RWPE2 (cell line): Measurements from ENCODE around the gene PMS1.

Source experiments
- ATAC-seq: fragments of 200-7000 bp; cut with Tn5 transposase; 3 replicates; pipeline ENCODE4 v1.9.1; 2021; ENCODE audit warnings: low read depth
- DNase-seq: peaks from one replicate; pipeline ENCODE4 v3.0.0-alpha.2; 2020; ENCODE audit warnings: low spot score
- H3K27ac ChIP-seq: fragments of 450-650 bp; 2 replicates; pipeline ENCODE4 v1.5.1; 2017; ENCODE audit warnings: mild to moderate bottlenecking; ENCODE audit not compliant: poor library complexity, severe bottlenecking
- H3K27me3 ChIP-seq: fragments of 250-450 bp; sonication (Bioruptor Pico); 2 replicates; pipeline ENCODE4 v1.5.1; 2021; ENCODE audit warnings: mild to moderate bottlenecking, moderate library complexity; ENCODE audit not compliant: insufficient read depth, poor library complexity, severe bottlenecking
- H3K36me3 ChIP-seq: fragments of 250-450 bp; sonication (Bioruptor Pico); 2 replicates; pipeline ENCODE4 v1.5.1; 2020; ENCODE audit warnings: low read depth, mild to moderate bottlenecking, moderate library complexity
- H3K4me1 ChIP-seq: fragments of 250-450 bp; sonication (Bioruptor Pico); 2 replicates; pipeline ENCODE4 v1.5.1; 2021; ENCODE audit warnings: mild to moderate bottlenecking, moderate library complexity; ENCODE audit not compliant: insufficient read depth, poor library complexity, severe bottlenecking
- H3K4me3 ChIP-seq: fragments of 250-450 bp; sonication (Bioruptor Pico); 2 replicates; pipeline ENCODE4 v1.5.1; 2021; ENCODE audit warnings: mild to moderate bottlenecking, moderate library complexity; ENCODE audit not compliant: severe bottlenecking
- H3K9me3 ChIP-seq: fragments of 250-450 bp; sonication (Bioruptor Pico); 2 replicates; pipeline ENCODE4 v1.5.1; 2021; ENCODE audit warnings: mild to moderate bottlenecking, moderate library complexity; ENCODE audit not compliant: severe bottlenecking
- TF ChIP-seq, protein P1 (sequence below): fragments of 450-650 bp; IDR thresholded peaks from one replicate; pipeline ENCODE4 v1.5.1; 2017; ENCODE audit warnings: mild to moderate bottlenecking, moderate library complexity; ENCODE audit not compliant: poor library complexity, severe bottlenecking

The PMS1 gene

DNA sequence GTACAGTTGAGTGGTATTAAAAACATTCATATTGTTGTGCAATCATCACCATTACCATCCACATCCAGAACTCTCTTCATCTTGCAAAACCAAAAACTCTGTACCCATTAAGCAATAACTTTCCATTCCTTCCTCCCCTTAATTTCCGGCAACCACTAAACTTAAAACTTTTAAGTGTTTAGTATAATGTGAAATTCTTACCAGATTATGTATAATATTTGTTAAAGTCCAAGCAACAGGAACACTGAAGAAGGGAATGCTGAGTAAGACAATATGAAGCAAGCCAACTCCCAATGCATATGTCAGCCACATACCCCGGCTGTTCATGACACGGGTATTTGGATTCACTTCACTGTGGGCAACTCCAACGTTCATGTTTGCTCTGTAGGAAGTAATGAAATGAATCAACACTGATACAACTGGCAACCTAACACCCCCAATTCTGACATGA is 2.0 kb upstream of the PMS1 start:
- DNase-seq (no peak), ATAC-seq (no peak)
- Histone ChIP-seq H3K4me3 (no peak overlapping the region), H3K27me3 (no peaks in the 10 kb centered on the region), H3K4me1 (no peaks in the 10 kb centered on the region), H3K36me3 (peaks cover 75% of the 10 kb centered on the region), H3K27ac (no peak overlapping the region), H3K9me3 (no peaks in the 10 kb centered on the region)
- TF ChIP-seq, protein P1, sequence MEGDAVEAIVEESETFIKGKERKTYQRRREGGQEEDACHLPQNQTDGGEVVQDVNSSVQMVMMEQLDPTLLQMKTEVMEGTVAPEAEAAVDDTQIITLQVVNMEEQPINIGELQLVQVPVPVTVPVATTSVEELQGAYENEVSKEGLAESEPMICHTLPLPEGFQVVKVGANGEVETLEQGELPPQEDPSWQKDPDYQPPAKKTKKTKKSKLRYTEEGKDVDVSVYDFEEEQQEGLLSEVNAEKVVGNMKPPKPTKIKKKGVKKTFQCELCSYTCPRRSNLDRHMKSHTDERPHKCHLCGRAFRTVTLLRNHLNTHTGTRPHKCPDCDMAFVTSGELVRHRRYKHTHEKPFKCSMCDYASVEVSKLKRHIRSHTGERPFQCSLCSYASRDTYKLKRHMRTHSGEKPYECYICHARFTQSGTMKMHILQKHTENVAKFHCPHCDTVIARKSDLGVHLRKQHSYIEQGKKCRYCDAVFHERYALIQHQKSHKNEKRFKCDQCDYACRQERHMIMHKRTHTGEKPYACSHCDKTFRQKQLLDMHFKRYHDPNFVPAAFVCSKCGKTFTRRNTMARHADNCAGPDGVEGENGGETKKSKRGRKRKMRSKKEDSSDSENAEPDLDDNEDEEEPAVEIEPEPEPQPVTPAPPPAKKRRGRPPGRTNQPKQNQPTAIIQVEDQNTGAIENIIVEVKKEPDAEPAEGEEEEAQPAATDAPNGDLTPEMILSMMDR, result no peak

DNA sequence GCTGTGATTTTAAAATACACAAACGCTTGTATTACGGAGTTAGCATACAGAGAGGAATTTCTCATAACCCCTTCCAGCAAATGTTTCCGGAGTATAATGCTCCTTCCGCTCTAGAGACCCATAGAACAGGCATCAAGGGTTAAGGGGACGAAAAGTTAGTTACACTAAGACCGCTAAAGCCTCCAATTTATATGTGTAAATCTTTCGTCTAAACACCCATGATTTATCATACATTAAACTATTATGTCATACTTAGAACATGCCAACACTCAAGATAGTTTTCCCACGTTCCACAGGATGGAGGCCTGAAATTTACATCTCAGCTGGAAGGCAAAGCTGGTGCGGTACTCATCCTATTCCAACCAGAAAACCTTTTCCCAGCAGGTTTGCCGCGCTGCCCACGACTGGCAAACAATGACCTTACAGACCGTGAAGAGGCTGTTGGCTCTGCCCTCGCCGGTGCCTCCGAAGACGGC is 761 bp upstream of the PMS1 start:
- H3K27ac ChIP-seq, result peak overlapping the region; percentile 65
- no peaks in the 10 kb centered on the region for H3K4me1 ChIP-seq
- H3K4me3 ChIP-seq, result peak overlapping the region; percentile 67
- DNase-seq, result no peak
- TF ChIP-seq, protein P1, result no peak
- H3K9me3 ChIP-seq, result no peaks in the 10 kb centered on the region
- peak; percentile 31 for ATAC-seq
- peaks cover 72% of the 10 kb centered on the region for H3K36me3 ChIP-seq
- no peaks in the 10 kb centered on the region for H3K27me3 ChIP-seq

DNA sequence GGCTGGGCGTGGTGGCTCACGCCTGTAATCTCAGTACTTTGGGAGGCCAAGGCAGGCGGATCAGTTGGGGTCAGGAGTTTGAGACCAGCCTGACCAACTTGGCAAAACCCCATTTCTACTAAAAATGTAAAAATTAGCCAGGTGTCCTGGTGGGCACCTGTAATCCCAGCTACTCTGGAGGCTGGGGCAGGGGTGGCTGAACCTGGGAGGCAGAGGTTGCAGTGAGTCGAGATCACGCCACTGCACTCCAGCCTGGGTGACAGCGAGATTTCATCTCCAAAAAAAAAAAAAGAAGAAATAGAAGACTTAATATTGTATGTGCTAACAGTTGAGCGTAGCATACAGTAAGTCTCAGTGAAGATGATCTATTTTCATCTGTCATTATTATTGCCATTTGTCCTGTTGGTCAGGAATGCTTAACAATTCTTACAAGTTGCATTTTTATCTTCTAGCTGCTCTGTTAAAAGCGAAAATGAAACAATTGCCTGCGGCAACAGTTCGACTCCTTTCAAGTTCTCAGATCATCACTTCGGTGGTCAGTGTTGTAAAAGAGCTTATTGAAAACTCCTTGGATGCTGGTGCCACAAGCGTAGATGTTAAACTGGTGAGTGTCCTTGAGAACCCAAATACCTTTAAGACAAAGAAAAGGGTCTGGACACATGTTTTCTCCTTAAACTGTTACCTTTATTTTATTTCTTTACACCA is 7.2 kb downstream of the PMS1 start:
- Histone ChIP-seq H3K27me3 (no peaks in the 10 kb centered on the region), H3K4me1 (no peaks in the 10 kb centered on the region), H3K36me3 (peaks cover 94% of the 10 kb centered on the region), H3K4me3 (no peak overlapping the region), H3K9me3 (no peaks in the 10 kb centered on the region), H3K27ac (no peak overlapping the region)
- TF ChIP-seq, protein P1, result no peak
- ATAC-seq, result no peak
- no peak for DNase-seq

DNA sequence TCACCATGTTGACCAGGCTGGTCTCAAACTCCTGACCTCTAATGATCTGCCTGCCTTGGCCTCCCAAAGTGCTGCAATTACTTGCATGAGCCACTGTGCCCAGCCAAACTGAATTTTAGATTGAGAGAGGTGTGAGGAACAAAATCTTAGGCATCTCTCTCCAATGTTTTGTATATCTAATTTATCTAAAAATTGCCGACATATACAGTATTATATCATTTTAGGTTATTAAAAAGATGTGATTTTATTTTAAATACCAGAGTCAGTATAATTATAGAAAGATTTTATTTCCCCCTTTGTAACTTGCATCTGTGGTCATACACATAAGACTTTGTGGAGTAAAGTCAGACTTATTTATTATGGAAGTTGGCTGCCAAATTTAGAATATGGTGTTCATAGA is 10.1 kb downstream of the PMS1 start:
- H3K9me3 ChIP-seq, result no peaks in the 10 kb centered on the region
- no peaks in the 10 kb centered on the region for H3K27me3 ChIP-seq
- no peak for ATAC-seq
- TF ChIP-seq, protein P1, result no peak
- H3K4me1 ChIP-seq, result no peaks in the 10 kb centered on the region
- no peak overlapping the region for H3K27ac ChIP-seq
- peaks cover 86% of the 10 kb centered on the region for H3K36me3 ChIP-seq
- no peak for DNase-seq
- H3K4me3 ChIP-seq, result no peak overlapping the region

DNA sequence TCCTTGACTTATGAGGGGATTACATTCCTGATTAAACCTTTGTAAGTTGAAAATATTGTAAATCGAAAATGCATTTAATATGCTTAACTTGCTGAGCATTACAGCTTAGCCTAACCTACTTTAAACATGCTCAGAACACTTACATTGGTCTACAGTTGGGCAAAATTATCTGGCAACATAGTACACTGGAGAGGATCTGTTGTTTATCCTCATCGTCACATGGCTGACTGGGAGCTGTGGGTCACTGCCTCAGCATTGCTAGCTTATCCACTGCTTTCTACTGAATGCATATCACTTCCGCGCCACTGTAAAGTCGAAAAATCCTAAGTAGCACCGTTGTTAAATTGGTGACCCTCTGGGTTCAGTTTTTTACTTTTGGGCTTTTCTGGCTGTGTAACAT is 13.7 kb downstream of the PMS1 start:
- H3K9me3 ChIP-seq, result no peaks in the 10 kb centered on the region
- TF ChIP-seq, protein P1, result no peak
- peaks cover 8% of the 10 kb centered on the region for H3K4me1 ChIP-seq
- no peak overlapping the region for H3K27ac ChIP-seq
- H3K27me3 ChIP-seq, result no peaks in the 10 kb centered on the region
- no peak for ATAC-seq
- no peak for DNase-seq
- peaks cover 87% of the 10 kb centered on the region for H3K36me3 ChIP-seq
- no peak overlapping the region for H3K4me3 ChIP-seq
